Cortex of kidney (tissue), 1 donor: Measurements from ENCODE around the gene SPATC1L.

ENCODE experiments used
- DNase-seq: peaks from one replicate; lab custom pipeline; 2025; lab: John Stamatoyannopoulos, UW

The SPATC1L gene

DNA sequence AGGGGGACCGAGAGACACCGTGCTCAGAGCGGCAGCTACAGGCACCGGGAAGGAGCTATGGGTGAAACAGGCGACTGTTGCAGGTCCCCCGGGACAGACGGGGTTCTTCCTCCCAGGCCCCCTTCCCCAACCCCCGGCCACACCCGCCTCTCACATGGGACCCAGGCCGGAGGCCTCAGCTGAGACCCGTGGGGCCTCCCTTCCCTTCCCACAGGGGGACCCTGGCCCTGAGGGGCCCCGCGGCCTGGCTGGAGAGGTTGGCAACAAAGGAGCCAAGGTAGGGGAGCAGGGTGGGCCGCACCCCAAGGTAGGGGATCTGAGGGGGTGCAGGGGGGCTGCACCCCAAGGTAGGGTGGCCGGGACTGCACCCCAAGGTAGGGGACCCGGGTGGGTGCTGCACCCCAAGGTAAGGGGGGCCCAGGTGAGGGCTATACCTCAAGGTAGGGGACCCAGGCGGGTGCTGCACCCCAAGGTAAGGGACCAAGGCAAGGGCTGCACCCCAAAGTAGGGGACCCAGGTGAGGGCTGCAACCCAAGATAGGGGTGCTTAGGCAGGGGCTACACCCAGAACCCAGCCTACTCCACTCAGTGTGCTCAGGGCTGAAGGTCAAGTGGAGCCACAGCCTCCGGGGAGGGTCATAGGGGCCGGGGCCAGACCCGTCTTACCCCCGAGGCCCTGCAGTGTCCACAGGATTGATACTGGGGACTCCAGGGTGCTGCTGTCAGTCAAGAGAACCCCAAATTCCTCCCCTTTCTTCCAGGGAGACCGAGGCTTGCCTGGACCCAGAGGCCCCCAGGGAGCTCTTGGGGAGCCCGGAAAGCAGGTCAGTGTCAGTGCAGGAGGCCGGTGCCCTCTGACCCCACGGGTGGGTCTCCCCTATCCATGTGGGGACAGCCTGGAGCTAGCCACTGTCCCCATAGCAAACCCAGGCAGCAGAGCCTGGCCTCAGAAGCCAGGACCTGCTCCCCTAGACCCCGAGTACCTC is 63.7 kb downstream of the SPATC1L start:
- no peak for DNase-seq

GRCh38 chr21:46119637-46120271 is 64.5 kb downstream of the SPATC1L start:
- no peak for DNase-seq

GRCh38 chr21:46119144-46119636 is 65.1 kb downstream of the SPATC1L start:
- no peak for DNase-seq

DNA sequence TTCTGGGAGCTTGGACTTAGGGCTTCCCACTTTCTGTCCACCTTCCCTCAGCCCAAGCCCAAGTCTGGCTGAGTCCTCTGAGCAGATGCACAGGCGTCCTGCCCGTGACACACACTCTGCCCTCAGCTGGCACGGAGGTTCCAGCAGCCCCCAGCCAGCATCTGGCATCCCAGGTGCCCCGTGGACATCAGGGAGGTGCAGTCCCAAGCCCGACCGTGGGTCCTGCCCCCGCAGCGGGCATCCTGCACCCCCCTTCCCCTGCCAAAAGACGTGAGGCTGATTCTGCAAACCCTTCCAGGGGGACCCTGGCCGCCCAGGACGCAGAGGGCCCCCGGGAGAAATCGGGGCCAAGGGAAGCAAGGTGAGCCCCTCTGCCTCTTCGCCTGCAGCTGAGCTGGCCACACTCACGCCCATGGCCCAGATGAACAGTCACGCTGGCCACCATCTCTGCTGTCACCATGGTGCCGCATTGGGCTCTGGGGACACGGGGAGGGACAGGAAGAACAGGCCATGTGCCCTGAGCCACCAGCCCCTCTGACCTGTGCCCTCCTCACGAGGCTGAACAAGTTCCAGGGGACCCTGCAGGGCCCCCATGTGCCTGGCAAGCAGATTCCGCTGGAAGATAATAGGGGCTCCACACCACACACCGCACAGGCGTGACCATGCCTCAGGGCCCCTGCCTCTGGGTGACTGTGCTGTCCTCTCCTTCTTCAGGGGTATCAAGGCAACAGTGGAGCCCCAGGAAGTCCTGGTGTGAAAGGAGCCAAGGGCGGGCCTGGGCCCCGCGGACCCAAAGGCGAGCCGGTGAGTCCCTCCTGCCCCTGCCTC is 65.7 kb downstream of the SPATC1L start:
- no peak for DNase-seq

DNA sequence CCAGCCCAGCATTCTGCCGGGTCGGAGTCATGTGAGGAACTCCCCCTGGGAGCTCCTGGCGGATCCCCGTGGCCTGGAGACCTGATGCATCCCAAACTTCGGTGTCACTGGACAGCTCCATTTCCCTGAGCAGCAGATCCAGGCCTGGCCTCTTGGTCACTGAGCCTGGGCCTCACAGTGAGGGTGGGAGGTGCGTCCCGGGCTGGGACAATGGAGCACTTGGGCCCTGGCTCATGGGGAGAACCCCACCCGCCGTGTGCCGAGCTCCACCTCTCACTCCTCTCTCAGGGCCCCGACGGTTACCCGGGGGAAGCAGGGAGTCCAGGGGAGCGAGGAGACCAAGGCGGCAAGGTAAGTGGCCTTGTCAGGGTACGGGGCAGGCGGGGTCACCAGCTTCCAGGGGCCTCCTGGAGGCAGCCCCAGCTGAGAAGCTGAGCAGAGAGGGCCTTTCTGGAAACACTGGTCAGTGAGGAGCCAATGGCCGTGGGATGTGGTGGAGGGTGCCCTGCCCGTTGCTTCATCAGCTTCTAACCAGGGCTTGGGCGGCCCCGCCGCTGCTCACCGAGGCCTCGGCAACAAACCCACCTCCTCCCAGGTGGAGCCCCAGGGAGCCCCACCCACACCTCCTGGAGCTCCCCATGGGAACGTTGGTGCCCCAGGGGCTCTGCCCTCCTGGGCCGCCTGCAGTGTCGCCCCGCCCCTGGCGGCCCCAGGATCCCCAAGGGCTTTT is 66.5 kb downstream of the SPATC1L start:
- no peak for DNase-seq

DNA sequence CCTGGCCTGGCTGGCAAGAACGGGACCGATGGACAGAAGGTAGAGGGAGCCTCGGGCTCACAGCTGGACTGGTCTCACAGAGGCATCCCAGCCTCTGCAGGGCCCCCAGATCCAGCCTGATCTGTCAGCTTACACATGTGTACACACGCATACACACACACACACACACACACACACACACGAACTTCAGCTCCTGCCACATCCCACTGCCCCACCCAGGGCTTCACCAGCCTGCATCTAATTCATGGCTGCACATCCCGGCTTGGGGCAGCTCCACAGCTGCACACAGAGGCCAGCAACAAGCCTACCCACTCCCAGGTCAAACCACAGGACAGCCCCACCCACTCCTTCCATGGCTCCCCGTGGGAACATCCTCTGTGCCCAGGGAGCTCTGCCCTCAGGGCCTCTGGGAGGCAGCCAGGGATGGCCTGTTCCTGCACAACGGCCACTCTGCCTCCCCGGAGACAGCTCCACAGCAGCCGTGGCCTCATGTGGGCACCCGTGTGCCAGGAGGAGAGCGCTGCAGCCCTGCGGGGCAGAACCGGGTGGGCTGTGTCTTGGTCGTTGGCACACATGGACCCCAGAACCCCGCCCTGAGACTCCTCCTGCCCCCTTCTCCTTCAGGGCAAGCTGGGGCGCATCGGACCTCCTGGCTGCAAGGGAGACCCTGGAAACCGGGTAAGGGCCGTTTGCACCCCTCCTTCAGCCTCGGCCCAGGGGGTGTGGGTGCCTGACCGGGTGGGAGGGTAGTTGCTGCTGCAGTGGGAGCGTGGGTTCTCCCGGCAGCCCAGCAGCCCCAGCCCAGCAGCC is 67.3 kb downstream of the SPATC1L start:
- DNase-seq, result no peak

DNA sequence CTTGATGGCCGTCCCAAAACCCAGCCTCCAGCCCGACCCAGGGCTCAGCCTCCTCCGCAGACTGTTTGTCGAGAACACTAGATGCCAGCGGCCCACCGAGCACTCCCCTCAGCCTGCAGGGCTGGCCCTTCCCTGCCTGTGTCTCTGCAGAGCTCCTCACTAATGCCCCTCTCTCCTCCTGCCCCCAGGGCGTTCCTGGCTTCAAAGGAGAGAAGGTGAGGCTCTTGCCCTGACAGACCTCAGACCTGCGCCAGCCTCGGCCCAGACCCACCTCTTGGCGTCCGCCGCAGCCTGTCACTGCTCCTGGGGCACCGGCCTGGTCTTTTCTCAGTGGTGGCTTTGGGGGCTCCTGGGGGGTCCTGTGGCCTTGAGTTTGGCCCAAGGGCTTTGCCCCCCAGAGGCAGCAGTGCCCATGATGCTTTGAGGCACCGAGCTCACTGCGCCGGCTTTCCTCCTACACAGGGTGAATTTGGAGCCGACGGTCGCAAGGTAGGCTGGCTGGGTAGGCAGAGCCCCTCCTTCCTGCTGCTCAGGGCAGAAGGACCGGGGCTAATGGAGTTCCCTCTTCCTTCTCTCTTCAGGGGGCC is 68.0 kb downstream of the SPATC1L start:
- no peak for DNase-seq

GRCh38 chr21:46115441-46116188 is 68.6 kb downstream of the SPATC1L start:
- DNase-seq, result no peak

DNA sequence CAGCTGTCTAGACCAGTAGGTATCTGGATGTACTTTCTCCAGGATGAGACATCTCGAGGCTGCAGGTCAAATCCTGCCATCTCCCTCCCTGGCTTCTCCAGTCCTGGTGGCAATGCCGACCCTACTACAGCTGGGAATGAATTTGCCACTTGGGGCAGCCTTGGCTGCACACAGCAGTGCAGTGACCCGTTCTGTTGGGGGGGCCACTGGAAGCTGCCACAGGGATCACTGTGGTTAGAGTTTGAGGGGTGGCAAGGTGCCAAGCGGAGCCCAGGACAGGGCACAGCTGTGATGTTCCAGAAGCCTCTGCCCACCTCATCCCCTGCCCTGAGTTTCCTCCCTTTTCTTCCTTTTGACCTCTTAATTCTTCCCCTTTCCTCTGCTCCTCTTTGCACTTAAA is 69.3 kb downstream of the SPATC1L start:
- no peak for DNase-seq

- no peak for DNase-seq
These were observed 70.6 kb downstream of the SPATC1L start for GRCh38 chr21:46113497-46114176.

DNA sequence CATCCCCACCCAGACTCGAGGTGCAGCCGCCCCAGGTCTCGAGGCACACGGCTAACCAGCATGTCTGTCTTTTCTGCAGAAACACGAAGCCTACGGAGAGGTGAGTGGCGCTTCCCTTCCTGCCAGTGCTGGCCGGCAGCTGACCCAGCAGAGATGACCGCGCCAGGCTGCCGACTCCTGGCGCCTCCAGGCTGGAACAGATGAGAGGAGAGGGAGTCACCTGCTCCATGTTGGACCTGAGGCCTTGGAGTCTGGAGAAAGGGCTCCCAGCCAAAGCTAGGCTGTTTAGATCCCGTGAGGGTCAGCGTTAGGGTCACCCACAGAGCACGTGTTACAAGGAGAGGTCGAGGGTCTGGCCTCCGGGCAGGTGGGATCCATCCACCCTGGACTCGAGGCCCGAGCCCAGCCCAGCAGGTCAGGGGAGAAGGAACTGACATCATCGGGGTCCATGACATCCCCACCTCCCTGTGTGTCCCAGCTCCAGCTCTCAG is 71.5 kb downstream of the SPATC1L start:
- DNase-seq, result no peak

DNA sequence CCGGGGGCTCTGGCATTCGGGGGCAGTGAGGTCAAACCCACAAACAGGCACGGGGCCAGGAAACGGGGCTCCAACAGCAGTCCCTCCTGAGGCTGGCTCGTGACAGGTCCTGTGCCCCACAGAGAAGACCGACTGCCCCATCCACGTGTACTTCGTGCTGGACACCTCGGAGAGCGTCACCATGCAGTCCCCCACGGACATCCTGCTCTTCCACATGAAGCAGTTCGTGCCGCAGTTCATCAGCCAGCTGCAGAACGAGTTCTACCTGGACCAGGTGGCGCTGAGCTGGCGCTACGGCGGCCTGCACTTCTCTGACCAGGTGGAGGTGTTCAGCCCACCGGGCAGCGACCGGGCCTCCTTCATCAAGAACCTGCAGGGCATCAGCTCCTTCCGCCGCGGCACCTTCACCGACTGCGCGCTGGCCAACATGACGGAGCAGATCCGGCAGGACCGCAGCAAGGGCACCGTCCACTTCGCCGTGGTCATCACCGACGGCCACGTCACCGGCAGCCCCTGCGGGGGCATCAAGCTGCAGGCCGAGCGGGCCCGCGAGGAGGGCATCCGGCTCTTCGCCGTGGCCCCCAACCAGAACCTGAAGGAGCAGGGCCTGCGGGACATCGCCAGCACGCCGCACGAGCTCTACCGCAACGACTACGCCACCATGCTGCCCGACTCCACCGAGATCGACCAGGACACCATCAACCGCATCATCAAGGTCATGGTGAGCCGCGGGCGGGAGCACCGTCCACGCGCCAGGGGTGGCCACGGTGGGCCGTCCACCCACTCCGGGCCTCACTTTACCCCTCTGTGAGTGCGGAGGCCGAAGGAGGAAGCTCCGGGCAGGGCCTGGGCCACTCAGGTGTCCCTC is 72.2 kb downstream of the SPATC1L start:
- no peak for DNase-seq

DNA sequence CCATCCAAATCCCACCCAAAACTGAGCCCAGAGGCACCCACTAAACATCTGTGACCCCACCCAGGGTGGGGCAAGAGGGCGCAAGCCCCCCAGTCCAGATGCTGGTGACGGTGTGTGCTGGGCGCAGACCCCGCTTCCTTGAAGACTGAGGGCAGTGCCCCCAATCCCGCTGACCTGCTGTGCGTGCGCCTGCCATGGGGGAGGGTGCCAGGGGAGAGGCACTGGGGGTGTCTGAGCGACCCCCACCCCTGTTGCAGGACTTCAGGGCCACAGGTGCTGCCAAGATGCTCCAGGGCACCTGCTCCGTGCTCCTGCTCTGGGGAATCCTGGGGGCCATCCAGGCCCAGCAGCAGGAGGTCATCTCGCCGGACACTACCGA is 73.1 kb downstream of the SPATC1L start:
- no peak for DNase-seq
